Astrocyte (in vitro differentiated cells and primary cell): ENCODE results near the gene EYA2. TPM values are rescaled to one million over a fixed set of nuclear protein-coding genes. Genes with fewer than 3 reads are reported as not detected.

Source experiments
- DNase-seq: peaks from one replicate; pipeline ENCODE4 v3.0.0-alpha.2; 2010; ENCODE audit warnings: low read depth
- FAIRE-seq: peaks from 2 replicates; lab custom pipeline; 2011; peaks lifted over from hg19 to GRCh38; lab: Jason Lieb, UNC
- H2AFZ ChIP-seq: 2 replicates; pipeline ENCODE4 v1.6.0; 2012; ENCODE audit warnings: low read depth, low read length, inconsistent platforms
- H3K27ac ChIP-seq: 2 replicates; pipeline ENCODE4 v1.5.1; 2011; ENCODE audit warnings: low read depth, low read length, inconsistent platforms
- H3K27me3 ChIP-seq: 2 replicates; pipeline ENCODE4 v1.6.0; 2011; ENCODE audit warnings: low read length, inconsistent platforms; ENCODE audit not compliant: insufficient read depth
- H3K36me3 ChIP-seq: 2 replicates; pipeline ENCODE4 v1.5.1; 2011; ENCODE audit warnings: low read length, inconsistent platforms; ENCODE audit not compliant: insufficient read depth
- H3K4me1 ChIP-seq: 2 replicates; pipeline ENCODE4 v1.5.1; 2011; ENCODE audit warnings: low read length, inconsistent platforms; ENCODE audit not compliant: insufficient read depth
- H3K4me2 ChIP-seq: 2 replicates; pipeline ENCODE4 v1.6.0; 2012; ENCODE audit warnings: low read length, inconsistent platforms
- H3K4me3 ChIP-seq: 2 replicates; pipeline ENCODE4 v1.5.1; 2011; ENCODE audit warnings: low read depth, mild to moderate bottlenecking, low read length, inconsistent platforms; ENCODE audit not compliant: insufficient read depth
- H3K79me2 ChIP-seq: 2 replicates; pipeline ENCODE4 v1.6.0; 2012; ENCODE audit warnings: mild to moderate bottlenecking, low read length, inconsistent platforms; ENCODE audit not compliant: insufficient read depth
- H3K9ac ChIP-seq: 2 replicates; pipeline ENCODE4 v1.6.0; 2012; ENCODE audit warnings: mild to moderate bottlenecking, low read length, inconsistent platforms
- H3K9me3 ChIP-seq: 2 replicates; pipeline ENCODE4 v1.5.1; 2012; ENCODE audit warnings: low read depth, mild to moderate bottlenecking, low read length, inconsistent platforms; ENCODE audit not compliant: insufficient read depth
- H4K20me1 ChIP-seq: 2 replicates; pipeline ENCODE4 v1.6.0; 2012; ENCODE audit warnings: low read length, inconsistent platforms; ENCODE audit not compliant: insufficient read depth
- H3K27ac Mint-ChIP-seq: one replicate; pipeline ENCODE4 v1.8.0; 2021; ENCODE audit warnings: mild to moderate bottlenecking, mixed read lengths; ENCODE audit not compliant: unreplicated experiment
- H3K27me3 Mint-ChIP-seq: one replicate; pipeline ENCODE4 v1.8.0; 2021; ENCODE audit warnings: low read depth, mixed read lengths; ENCODE audit not compliant: unreplicated experiment
- H3K36me3 Mint-ChIP-seq: one replicate; pipeline ENCODE4 v1.8.0; 2021; ENCODE audit warnings: low read depth, mixed read lengths; ENCODE audit not compliant: unreplicated experiment
- H3K4me1 Mint-ChIP-seq: one replicate; pipeline ENCODE4 v1.8.0; 2021; ENCODE audit warnings: low read depth, mixed read lengths; ENCODE audit not compliant: unreplicated experiment
- H3K4me3 Mint-ChIP-seq: one replicate; pipeline ENCODE4 v1.8.0; 2021; ENCODE audit warnings: mild to moderate bottlenecking, moderate library complexity, mixed read lengths; ENCODE audit not compliant: unreplicated experiment
- H3K9me3 Mint-ChIP-seq: one replicate; pipeline ENCODE4 v1.8.0; 2021; ENCODE audit warnings: mild to moderate bottlenecking, mixed read lengths; ENCODE audit not compliant: unreplicated experiment
- EZH2 ChIP-seq: IDR thresholded peaks from 2 replicates; pipeline ENCODE4 v1.6.1; 2012; ENCODE audit warnings: mild to moderate bottlenecking, low read length, inconsistent platforms; ENCODE audit not compliant: insufficient read depth
- total RNA-seq: library from RNA; stranded (reverse); gene quantifications from 2 replicates; pipeline ENCODE4 v1.2.1, GENCODE V29; 2021
- TF ChIP-seq, protein P1 (sequence below): IDR thresholded peaks from 2 replicates; pipeline ENCODE4 v1.5.1; 2011; ENCODE audit warnings: low read depth, mild to moderate bottlenecking, inconsistent platforms, low read length, moderate library complexity; ENCODE audit not compliant: insufficient read depth

EYA2 gene
- total RNA-seq, 1 donor from 2014 or later = 1.5 TPM

DNA sequence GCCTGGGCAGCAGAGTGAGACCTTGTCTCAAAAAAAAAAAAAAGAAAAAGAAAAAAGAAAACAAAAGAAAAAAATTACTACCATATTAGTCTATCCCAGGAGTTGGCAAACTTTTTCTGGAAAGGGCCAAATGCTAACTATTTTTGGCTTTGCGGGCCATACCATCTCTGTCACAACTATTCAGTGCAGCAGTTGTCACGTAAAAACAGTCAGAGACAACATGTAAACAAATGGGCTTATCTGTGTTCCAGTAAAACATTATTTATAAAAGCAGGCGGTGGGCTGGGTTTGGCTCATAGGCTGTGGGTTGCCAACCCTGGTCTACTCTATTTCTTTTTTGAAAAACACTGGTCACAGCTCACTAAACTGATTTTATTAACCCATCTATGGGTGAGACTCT, 53.4 kb downstream of the EYA2 start:
- DNase-seq (no peak), FAIRE-seq (no peak)
- no peak for TF ChIP-seq EZH2
- TF ChIP-seq, protein P1, sequence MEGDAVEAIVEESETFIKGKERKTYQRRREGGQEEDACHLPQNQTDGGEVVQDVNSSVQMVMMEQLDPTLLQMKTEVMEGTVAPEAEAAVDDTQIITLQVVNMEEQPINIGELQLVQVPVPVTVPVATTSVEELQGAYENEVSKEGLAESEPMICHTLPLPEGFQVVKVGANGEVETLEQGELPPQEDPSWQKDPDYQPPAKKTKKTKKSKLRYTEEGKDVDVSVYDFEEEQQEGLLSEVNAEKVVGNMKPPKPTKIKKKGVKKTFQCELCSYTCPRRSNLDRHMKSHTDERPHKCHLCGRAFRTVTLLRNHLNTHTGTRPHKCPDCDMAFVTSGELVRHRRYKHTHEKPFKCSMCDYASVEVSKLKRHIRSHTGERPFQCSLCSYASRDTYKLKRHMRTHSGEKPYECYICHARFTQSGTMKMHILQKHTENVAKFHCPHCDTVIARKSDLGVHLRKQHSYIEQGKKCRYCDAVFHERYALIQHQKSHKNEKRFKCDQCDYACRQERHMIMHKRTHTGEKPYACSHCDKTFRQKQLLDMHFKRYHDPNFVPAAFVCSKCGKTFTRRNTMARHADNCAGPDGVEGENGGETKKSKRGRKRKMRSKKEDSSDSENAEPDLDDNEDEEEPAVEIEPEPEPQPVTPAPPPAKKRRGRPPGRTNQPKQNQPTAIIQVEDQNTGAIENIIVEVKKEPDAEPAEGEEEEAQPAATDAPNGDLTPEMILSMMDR = no peak
- H3K27ac ChIP-seq = no peak overlapping the region
- no peaks in the 10 kb centered on the region for H3K9me3 Mint-ChIP-seq
- H3K36me3 Mint-ChIP-seq = no peaks in the 10 kb centered on the region
- H3K27me3 Mint-ChIP-seq = peaks cover 20% of the 10 kb centered on the region
- no peaks in the 10 kb centered on the region for H3K79me2 ChIP-seq
- no peaks in the 10 kb centered on the region for H4K20me1 ChIP-seq
- H3K4me3 ChIP-seq = no peak overlapping the region
- H3K9me3 ChIP-seq = no peaks in the 10 kb centered on the region
- H2AFZ ChIP-seq = no peak overlapping the region
- peaks cover 6% of the 10 kb centered on the region for H3K4me1 Mint-ChIP-seq
- no peaks in the 10 kb centered on the region for H3K36me3 ChIP-seq
- no peak overlapping the region for H3K9ac ChIP-seq
- peaks cover 8% of the 10 kb centered on the region for H3K27me3 ChIP-seq
- no peak overlapping the region for H3K4me3 Mint-ChIP-seq
- peaks cover 18% of the 10 kb centered on the region for H3K4me1 ChIP-seq
- H3K27ac Mint-ChIP-seq = no peak overlapping the region
- no peak overlapping the region for H3K4me2 ChIP-seq

- DNase-seq = no peak
- H3K27ac Mint-ChIP-seq = no peak overlapping the region
- no peak for FAIRE-seq
- peaks cover 3% of the 10 kb centered on the region for H3K27me3 ChIP-seq
- H3K79me2 ChIP-seq = no peaks in the 10 kb centered on the region
- H3K4me2 ChIP-seq = peak overlapping the region; percentile 18
- peak overlapping the region; percentile 31 for H3K9ac ChIP-seq
- no peaks in the 10 kb centered on the region for H4K20me1 ChIP-seq
- H2AFZ ChIP-seq = no peak overlapping the region
- no peak overlapping the region for H3K27ac ChIP-seq
- H3K9me3 Mint-ChIP-seq = peaks cover 2% of the 10 kb centered on the region
- H3K36me3 Mint-ChIP-seq = no peaks in the 10 kb centered on the region
- no peak overlapping the region for H3K4me3 Mint-ChIP-seq
- TF ChIP-seq, protein P1 = no peak
- TF ChIP-seq EZH2 = no peak
- peaks cover 4% of the 10 kb centered on the region for H3K9me3 ChIP-seq
- H3K36me3 ChIP-seq = no peaks in the 10 kb centered on the region
- H3K27me3 Mint-ChIP-seq = peaks cover 14% of the 10 kb centered on the region
- H3K4me3 ChIP-seq = no peak overlapping the region
- H3K4me1 Mint-ChIP-seq = peaks cover 14% of the 10 kb centered on the region
- peaks cover 23% of the 10 kb centered on the region for H3K4me1 ChIP-seq
These were observed 56.8 kb downstream of the EYA2 start for GRCh38 chr20:46951405-46951804.

DNA sequence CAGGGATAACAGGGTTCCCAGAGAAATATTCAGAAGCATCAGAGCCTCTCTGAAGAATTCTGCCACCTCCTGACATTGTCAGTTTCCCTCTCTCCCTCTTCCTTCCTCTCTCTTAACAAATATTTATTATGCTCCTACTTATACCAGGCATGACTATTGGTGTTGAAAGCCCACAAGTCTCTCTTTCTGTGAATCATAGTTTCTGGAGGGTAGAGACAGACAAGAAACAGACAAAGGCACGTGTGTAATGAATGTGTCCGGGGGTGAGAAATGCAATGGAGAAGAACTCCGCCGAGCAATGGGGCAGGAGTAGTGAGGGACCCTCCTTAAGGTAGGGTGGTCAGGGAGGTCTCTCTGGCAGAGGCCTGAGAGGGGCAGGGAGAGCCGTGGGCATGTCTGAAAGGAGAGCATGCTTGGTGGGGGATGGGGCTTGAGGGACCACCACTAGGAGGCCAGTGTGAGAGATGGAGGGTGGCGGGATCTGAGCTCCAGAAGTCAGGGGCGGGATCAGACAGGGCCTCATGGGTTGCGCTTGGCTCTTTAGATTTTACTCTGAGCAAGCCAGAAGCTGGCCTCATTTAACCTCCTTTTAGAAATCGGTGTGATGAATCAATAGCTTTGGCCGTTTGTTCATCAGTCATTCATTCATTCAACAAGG, 57.3 kb downstream of the EYA2 start:
- H3K4me2 ChIP-seq = peak overlapping the region; percentile 18
- Mint-ChIP-seq H3K27ac (peak overlapping the region; percentile 29), H3K4me1 (peaks cover 14% of the 10 kb centered on the region), H3K9me3 (peaks cover 5% of the 10 kb centered on the region), H3K4me3 (no peak overlapping the region), H3K27me3 (peaks cover 14% of the 10 kb centered on the region), H3K36me3 (no peaks in the 10 kb centered on the region)
- DNase-seq (no peak), FAIRE-seq (no peak)
- peaks cover 3% of the 10 kb centered on the region for H3K27me3 ChIP-seq
- no peaks in the 10 kb centered on the region for H4K20me1 ChIP-seq
- H3K36me3 ChIP-seq = no peaks in the 10 kb centered on the region
- H3K4me3 ChIP-seq = no peak overlapping the region
- peaks cover 6% of the 10 kb centered on the region for H3K9me3 ChIP-seq
- peaks cover 23% of the 10 kb centered on the region for H3K4me1 ChIP-seq
- peak overlapping the region; percentile 31 for H3K9ac ChIP-seq
- H3K79me2 ChIP-seq = no peaks in the 10 kb centered on the region
- H3K27ac ChIP-seq = peak overlapping the region; percentile 18
- no peak for TF ChIP-seq EZH2
- TF ChIP-seq, protein P1 = no peak
- H2AFZ ChIP-seq = no peak overlapping the region
